ENCODE data around the gene TOX2. TPM values are rescaled to one million over a fixed set of nuclear protein-coding genes. Genes with fewer than 3 reads are reported as not detected.

TOX2 gene
- total RNA-seq, 1 donor = 1.1 TPM

DNA sequence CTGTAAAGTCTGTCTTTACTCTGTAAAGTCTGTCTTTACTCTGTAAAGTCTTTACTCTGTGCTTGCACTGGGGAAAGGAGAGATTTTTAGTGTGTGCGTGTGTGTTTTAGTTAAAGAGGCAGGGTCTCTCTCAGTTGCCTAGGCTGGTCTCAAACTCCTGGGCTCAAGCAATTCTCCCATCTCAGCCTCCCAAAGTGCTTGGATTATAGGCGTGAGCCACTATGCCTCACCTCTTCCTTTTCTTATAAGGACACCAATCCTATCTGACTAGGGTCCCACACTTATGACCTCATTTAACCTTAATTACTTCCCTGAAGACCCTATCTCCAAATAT is 178.6 kb downstream of the TOX2 start:
- no peak overlapping the region for H3K4me3 ChIP-seq (ENCODE audit: insufficient read depth, low read length)
- H3K4me1 ChIP-seq (ENCODE audit: insufficient read depth, low read length) = peaks cover 2% of the 10 kb centered on the region
- no peak overlapping the region for H3K27ac ChIP-seq (ENCODE audit: low read depth, low read length)
- no peaks in the 10 kb centered on the region for H3K9me3 ChIP-seq (ENCODE audit: low read depth, low read length)
- H3K36me3 ChIP-seq (ENCODE audit: insufficient read depth, low read length) = no peaks in the 10 kb centered on the region
- H3K79me2 ChIP-seq (ENCODE audit: insufficient read depth, low read length) = no peaks in the 10 kb centered on the region
- TF ChIP-seq, protein P1, sequence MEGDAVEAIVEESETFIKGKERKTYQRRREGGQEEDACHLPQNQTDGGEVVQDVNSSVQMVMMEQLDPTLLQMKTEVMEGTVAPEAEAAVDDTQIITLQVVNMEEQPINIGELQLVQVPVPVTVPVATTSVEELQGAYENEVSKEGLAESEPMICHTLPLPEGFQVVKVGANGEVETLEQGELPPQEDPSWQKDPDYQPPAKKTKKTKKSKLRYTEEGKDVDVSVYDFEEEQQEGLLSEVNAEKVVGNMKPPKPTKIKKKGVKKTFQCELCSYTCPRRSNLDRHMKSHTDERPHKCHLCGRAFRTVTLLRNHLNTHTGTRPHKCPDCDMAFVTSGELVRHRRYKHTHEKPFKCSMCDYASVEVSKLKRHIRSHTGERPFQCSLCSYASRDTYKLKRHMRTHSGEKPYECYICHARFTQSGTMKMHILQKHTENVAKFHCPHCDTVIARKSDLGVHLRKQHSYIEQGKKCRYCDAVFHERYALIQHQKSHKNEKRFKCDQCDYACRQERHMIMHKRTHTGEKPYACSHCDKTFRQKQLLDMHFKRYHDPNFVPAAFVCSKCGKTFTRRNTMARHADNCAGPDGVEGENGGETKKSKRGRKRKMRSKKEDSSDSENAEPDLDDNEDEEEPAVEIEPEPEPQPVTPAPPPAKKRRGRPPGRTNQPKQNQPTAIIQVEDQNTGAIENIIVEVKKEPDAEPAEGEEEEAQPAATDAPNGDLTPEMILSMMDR (IDR thresholded peaks at IDR 0.05; ENCODE audit: extremely low read depth, low read depth, low read length) = no peak
- no peak for DNase-seq (ENCODE audit: insufficient read length, low spot score, missing footprints)
- H3K27me3 ChIP-seq (ENCODE audit: insufficient read depth, low read length) = peaks cover 3% of the 10 kb centered on the region
- H4K20me1 ChIP-seq (ENCODE audit: insufficient read depth, low read length) = no peaks in the 10 kb centered on the region
- no peak overlapping the region for H3K4me2 ChIP-seq (ENCODE audit: insufficient read depth, low read length)
- no peak overlapping the region for H2AFZ ChIP-seq (ENCODE audit: low read length)

DNA sequence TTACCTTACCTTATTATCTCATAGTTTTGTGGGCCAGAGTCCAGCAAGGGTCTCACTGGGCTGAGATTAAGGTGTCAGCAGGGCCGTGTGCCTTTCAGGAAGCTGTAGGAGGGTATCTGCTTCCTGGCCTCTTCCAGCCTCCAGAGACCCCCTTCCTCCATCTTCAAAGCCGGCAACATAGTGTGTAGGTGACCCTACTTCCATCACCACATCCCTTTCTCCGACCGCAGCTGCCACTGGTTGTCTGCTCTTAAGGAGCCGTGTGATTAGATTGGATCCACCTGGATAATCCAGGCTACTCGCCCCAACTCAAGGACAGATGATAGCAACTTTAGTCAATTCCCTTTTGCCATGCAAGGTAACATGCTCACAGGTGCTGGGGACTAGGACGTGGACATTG is 181.2 kb downstream of the TOX2 start:
- TF ChIP-seq, protein P1 (IDR thresholded peaks at IDR 0.05; ENCODE audit: extremely low read depth, low read depth, low read length) = no peak
- DNase-seq (ENCODE audit: insufficient read length, low spot score, missing footprints) = no peak
- no peak overlapping the region for H3K4me2 ChIP-seq (ENCODE audit: insufficient read depth, low read length)

DNA sequence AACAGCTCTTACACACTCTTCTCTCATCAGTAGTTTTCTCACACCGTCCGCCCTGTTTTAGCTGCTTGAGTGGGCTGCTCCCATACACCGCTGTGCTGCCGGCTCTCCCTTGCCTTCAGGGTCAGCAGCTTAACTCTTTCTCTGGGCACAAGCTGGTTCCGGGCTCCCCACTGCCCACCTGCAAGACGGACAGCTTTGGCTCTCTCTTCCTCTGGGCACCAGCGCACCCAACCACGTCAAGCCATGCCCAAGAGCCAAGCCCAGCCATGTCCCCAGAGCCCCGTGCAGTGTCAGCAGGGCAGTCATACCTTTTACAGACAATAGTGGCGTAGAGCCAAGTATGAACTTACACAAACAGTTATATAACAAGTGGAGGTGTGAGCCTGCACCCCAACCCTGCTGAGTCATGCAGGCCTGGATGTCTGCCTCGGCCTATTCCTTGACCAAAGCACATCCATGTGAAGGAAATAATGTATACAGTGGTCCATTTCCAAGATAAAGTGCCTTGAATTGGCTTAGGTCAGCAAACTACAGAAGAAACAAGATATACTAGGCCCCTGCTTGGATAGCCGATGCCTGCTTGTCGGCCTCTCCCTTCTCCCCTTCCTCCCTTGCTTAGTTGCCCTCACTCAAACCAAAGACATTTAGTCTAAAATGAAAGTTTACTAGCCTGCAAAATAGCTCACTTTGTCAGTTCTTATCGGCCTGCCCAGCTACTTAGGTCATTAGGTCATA is 183.0 kb downstream of the TOX2 start:
- no peaks in the 10 kb centered on the region for H3K79me2 ChIP-seq (ENCODE audit: insufficient read depth, low read length)
- no peak for DNase-seq (ENCODE audit: insufficient read length, low spot score, missing footprints)
- no peaks in the 10 kb centered on the region for H3K4me1 ChIP-seq (ENCODE audit: insufficient read depth, low read length)
- peaks cover 8% of the 10 kb centered on the region for H3K27me3 ChIP-seq (ENCODE audit: insufficient read depth, low read length)
- no peak overlapping the region for H3K4me2 ChIP-seq (ENCODE audit: insufficient read depth, low read length)
- H3K9me3 ChIP-seq (ENCODE audit: low read depth, low read length) = no peaks in the 10 kb centered on the region
- no peak overlapping the region for H2AFZ ChIP-seq (ENCODE audit: low read length)
- TF ChIP-seq, protein P1 (IDR thresholded peaks at IDR 0.05; ENCODE audit: extremely low read depth, low read depth, low read length) = no peak
- no peaks in the 10 kb centered on the region for H3K36me3 ChIP-seq (ENCODE audit: insufficient read depth, low read length)
- H3K4me3 ChIP-seq (ENCODE audit: insufficient read depth, low read length) = no peak overlapping the region
- no peaks in the 10 kb centered on the region for H4K20me1 ChIP-seq (ENCODE audit: insufficient read depth, low read length)
- H3K27ac ChIP-seq (ENCODE audit: low read depth, low read length) = no peak overlapping the region

More for the DNA sequence above, 181.2 kb downstream of the TOX2 start:
- Histone ChIP-seq H3K9me3 (ENCODE audit: low read depth, low read length) (no peaks in the 10 kb centered on the region), H4K20me1 (ENCODE audit: insufficient read depth, low read length) (no peaks in the 10 kb centered on the region), H3K36me3 (ENCODE audit: insufficient read depth, low read length) (no peaks in the 10 kb centered on the region), H3K79me2 (ENCODE audit: insufficient read depth, low read length) (no peaks in the 10 kb centered on the region), H3K27me3 (ENCODE audit: insufficient read depth, low read length) (peaks cover 8% of the 10 kb centered on the region), H3K4me1 (ENCODE audit: insufficient read depth, low read length) (no peaks in the 10 kb centered on the region), H3K4me3 (ENCODE audit: insufficient read depth, low read length) (no peak overlapping the region), H3K27ac (ENCODE audit: low read depth, low read length) (no peak overlapping the region), H2AFZ (ENCODE audit: low read length) (no peak overlapping the region)

DNA sequence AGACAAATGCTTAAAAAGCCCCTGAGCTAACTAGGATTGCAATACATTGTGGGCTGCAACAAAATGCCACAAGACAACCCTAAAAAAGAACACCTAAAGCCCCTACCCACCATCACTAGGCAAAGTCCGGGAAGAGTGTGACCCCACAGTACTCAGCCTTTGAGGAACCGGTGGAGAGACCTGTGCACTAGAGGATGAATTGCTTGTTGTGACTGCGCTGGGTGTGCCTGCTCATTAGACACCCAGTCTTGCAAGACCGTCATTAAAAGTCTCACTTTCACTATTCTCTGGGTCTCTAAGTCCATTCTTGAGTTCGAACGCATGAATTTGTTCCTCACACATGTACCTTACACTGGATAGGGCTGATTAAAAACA is 183.6 kb downstream of the TOX2 start:
- peaks cover 9% of the 10 kb centered on the region for H3K27me3 ChIP-seq (ENCODE audit: insufficient read depth, low read length)
- H3K4me1 ChIP-seq (ENCODE audit: insufficient read depth, low read length) = no peaks in the 10 kb centered on the region
- TF ChIP-seq, protein P1 (IDR thresholded peaks at IDR 0.05; ENCODE audit: extremely low read depth, low read depth, low read length) = no peak
- no peak overlapping the region for H3K4me3 ChIP-seq (ENCODE audit: insufficient read depth, low read length)
- H3K36me3 ChIP-seq (ENCODE audit: insufficient read depth, low read length) = no peaks in the 10 kb centered on the region
- H4K20me1 ChIP-seq (ENCODE audit: insufficient read depth, low read length) = no peaks in the 10 kb centered on the region
- no peak for DNase-seq (ENCODE audit: insufficient read length, low spot score, missing footprints)
- no peak overlapping the region for H2AFZ ChIP-seq (ENCODE audit: low read length)
- H3K79me2 ChIP-seq (ENCODE audit: insufficient read depth, low read length) = no peaks in the 10 kb centered on the region
- no peak overlapping the region for H3K4me2 ChIP-seq (ENCODE audit: insufficient read depth, low read length)
- H3K9me3 ChIP-seq (ENCODE audit: low read depth, low read length) = no peaks in the 10 kb centered on the region
- H3K27ac ChIP-seq (ENCODE audit: low read depth, low read length) = no peak overlapping the region
